Measurements from ENCODE around the gene CLNK.

CLNK gene

GRCh38 chr4:10701702-10702460 lies 17.3 kb upstream of the CLNK start:
- no peak for DNase-seq (ENCODE audit: low read depth in 2 of 2)

GRCh38 chr4:10701161-10701560 lies 16.6 kb upstream of the CLNK start:
- DNase-seq (ENCODE audit: low read depth in 2 of 2) = no peak

GRCh38 chr4:10698172-10698571 lies 13.6 kb upstream of the CLNK start:
- DNase-seq (ENCODE audit: low read depth in 2 of 2) = no peak

- DNase-seq (ENCODE audit: low read depth in 2 of 2) = no peak
Measured at GRCh38 chr4:10697086-10697485, 12.5 kb upstream of the CLNK start.

- DNase-seq (ENCODE audit: low read depth in 2 of 2) = no peak
Measured at GRCh38 chr4:10696253-10696652, 11.7 kb upstream of the CLNK start.

GRCh38 chr4:10694828-10695209 lies 10.3 kb upstream of the CLNK start:
- DNase-seq (ENCODE audit: low read depth in 2 of 2) = no peak

GRCh38 chr4:10694151-10694827 lies 9.7 kb upstream of the CLNK start:
- DNase-seq (ENCODE audit: low read depth in 2 of 2) = no peak

GRCh38 chr4:10691651-10692050 lies 7.1 kb upstream of the CLNK start:
- no peak for DNase-seq (ENCODE audit: low read depth in 2 of 2)

GRCh38 chr4:10690185-10690907 lies 5.8 kb upstream of the CLNK start:
- DNase-seq (ENCODE audit: low read depth in 2 of 2) = no peak

GRCh38 chr4:10688846-10689245 lies 4.3 kb upstream of the CLNK start:
- no peak for DNase-seq (ENCODE audit: low read depth in 2 of 2)

GRCh38 chr4:10688022-10688421 lies 3.5 kb upstream of the CLNK start:
- DNase-seq (ENCODE audit: low read depth in 2 of 2) = no peak

- no peak for DNase-seq (ENCODE audit: low read depth in 2 of 2)
Measured at GRCh38 chr4:10687526-10687925, 3.0 kb upstream of the CLNK start.

GRCh38 chr4:10682397-10682796 lies 2.2 kb downstream of the CLNK start:
- DNase-seq (ENCODE audit: low read depth in 2 of 2) = no peak

- DNase-seq (ENCODE audit: low read depth in 2 of 2) = no peak
Measured at GRCh38 chr4:10677796-10678497, 6.6 kb downstream of the CLNK start.

- DNase-seq (ENCODE audit: low read depth in 2 of 2) = no peak
Measured at GRCh38 chr4:10673817-10674369, 10.7 kb downstream of the CLNK start.

- no peak for DNase-seq (ENCODE audit: low read depth in 2 of 2)
Measured at GRCh38 chr4:10672379-10672778, 12.2 kb downstream of the CLNK start.

GRCh38 chr4:10671799-10672198 lies 12.8 kb downstream of the CLNK start:
- no peak for DNase-seq (ENCODE audit: low read depth in 2 of 2)

GRCh38 chr4:10671366-10671765 lies 13.2 kb downstream of the CLNK start:
- DNase-seq (ENCODE audit: low read depth in 2 of 2) = no peak

GRCh38 chr4:10670321-10670720 lies 14.2 kb downstream of the CLNK start:
- no peak for DNase-seq (ENCODE audit: low read depth in 2 of 2)

- DNase-seq (ENCODE audit: low read depth in 2 of 2) = no peak
Measured at GRCh38 chr4:10667701-10668326, 16.8 kb downstream of the CLNK start.

- DNase-seq (ENCODE audit: low read depth in 2 of 2) = no peak
Measured at GRCh38 chr4:10666616-10667015, 18.0 kb downstream of the CLNK start.

Data from stimulated activated CD4-positive, alpha-beta T cell treated with anti-CD3 and anti-CD28 coated beads, Interleukin-1b, Interleukin-23, amount 100 ng/mL, for 1 hour (primary cell).